Right lobe of liver (tissue), 4 donors: ENCODE measurements around the gene FLVCR2.
"Not testable (repeated sequence)": the region's sequence is repeated elsewhere in the genome, so short reads cannot be mapped to it uniquely, and the experiment has no call there.

ENCODE experiments used
- CTCF ChIP-seq, 4 donors: fragments of 200-600 bp in 3 of 4; fragments of 450-650 bp in 1 of 4; IDR thresholded peaks; one replicate each; pipeline versions ENCODE4 v1.5.1 to v1.8.0; 2016 to 2022; ENCODE audit warnings: antibody characterized with exemption in 4 of 4, mild to moderate bottlenecking in 2 of 4
- POLR2A ChIP-seq: fragments of 450-650 bp; IDR thresholded peaks from one replicate; pipeline ENCODE4 v1.6.1; 2017; ENCODE audit warnings: antibody characterized with exemption, mild to moderate bottlenecking
- donor health status: DM: no; HTN: no; CAD: no.
- donor health status: DM: no; HTN: no; CAD: no.
- donor health status: DM: no; HTN: yes; CAD: no.

GRCh38 chr14:75695025-75695424, 116.6 kb downstream of the FLVCR2 start:
- TF ChIP-seq CTCF (IDR thresholded peaks at IDR 0.05); POLR2A: not testable (repeated sequence)
